Ishikawa (cell line): Measurements from ENCODE around the gene BCL2L1.

ENCODE experiments used
- CREB1 ChIP-seq: IDR thresholded peaks from 2 replicates; pipeline ENCODE4 v1.6.1; 2012; ENCODE audit warnings: low read depth
- EP300 ChIP-seq: IDR thresholded peaks from 2 replicates; pipeline ENCODE4 v1.6.1; 2012; ENCODE audit warnings: borderline replicate concordance
- FOXM1 ChIP-seq: IDR thresholded peaks from 2 replicates; pipeline ENCODE4 v1.6.1; 2012; ENCODE audit warnings: low read depth, borderline replicate concordance
- NFIC ChIP-seq: IDR thresholded peaks from 2 replicates; pipeline ENCODE4 v1.6.1; 2012
- RAD21 ChIP-seq: IDR thresholded peaks from 2 replicates; pipeline ENCODE4 v1.6.1; 2012; ENCODE audit warnings: low read depth
- REST ChIP-seq: IDR thresholded peaks from 2 replicates; pipeline ENCODE4 v1.6.1; 2012; ENCODE audit warnings: low read depth, mild to moderate bottlenecking
- TAF1 ChIP-seq: IDR thresholded peaks from 2 replicates; pipeline ENCODE4 v1.6.1; 2012; ENCODE audit warnings: low read depth, mild to moderate bottlenecking
- TCF12 ChIP-seq: IDR thresholded peaks from 2 replicates; pipeline ENCODE4 v1.6.1; 2012; ENCODE audit warnings: low read depth
- YY1 ChIP-seq: IDR thresholded peaks from 2 replicates; pipeline ENCODE4 v1.6.1; 2012; ENCODE audit warnings: low read depth
- ZBTB7A ChIP-seq: IDR thresholded peaks from 2 replicates; pipeline ENCODE4 v1.6.1; 2012; ENCODE audit warnings: low read depth

- TF ChIP-seq YY1, result no peak
- no peak for TF ChIP-seq TCF12
- no peak for TF ChIP-seq NFIC
- TF ChIP-seq REST, result no peak
- TF ChIP-seq FOXM1, result no peak
- no peak for TF ChIP-seq TAF1
- TF ChIP-seq RAD21, result no peak
- no peak for TF ChIP-seq EP300
- no peak for TF ChIP-seq CREB1
- no peak for TF ChIP-seq ZBTB7A
Observed at GRCh38 chr20:31638317-31638716, 84.4 kb downstream of the BCL2L1 start.
